K562 (cell line): ENCODE results near the gene VWA1. TPM values are rescaled to one million over a fixed set of nuclear protein-coding genes. Genes with fewer than 3 reads are reported as not detected.

Experiments used
- ATF3 ChIP-seq, 2 experiments: fragments of 450-650 bp in 1 of 2; sonication (generic) in 1 of 2; formaldehyde crosslinking in 1 of 2; IDR thresholded peaks in 1 of 2; conservative IDR thresholded peaks in 1 of 2; 2 replicates each; pipeline versions ENCODE4 v1.6.1 to v1.8.1; 2016 to 2023; ENCODE audit warnings: mild to moderate bottlenecking in 2 of 2, moderate library complexity in 2 of 2, inconsistent platforms in 1 of 2, missing genetic modification reagents in 1 of 2
- CSDE1 ChIP-seq, 2 experiments: fragments of 450-650 bp; IDR thresholded peaks; 2 replicates each; pipeline ENCODE4 v1.6.1; 2016; ENCODE audit warnings: mild to moderate bottlenecking in 1 of 2
- GTF2A2 ChIP-seq: IDR thresholded peaks from 2 replicates; pipeline ENCODE4 v1.6.1; 2016; ENCODE audit warnings: mild to moderate bottlenecking, missing genetic modification characterization, missing compliant biosample characterization
- ID3 ChIP-seq, 2 experiments: fragments of 250-450 bp in 1 of 2; fragments of 450-650 bp in 1 of 2; sonication (Bioruptor Pico) in 1 of 2; IDR thresholded peaks; 2 replicates each; pipeline versions ENCODE4 v1.6.1 to v1.8.0; 2016 to 2021; ENCODE audit warnings: mild to moderate bottlenecking in 2 of 2, moderate library complexity in 2 of 2, missing compliant biosample characterization in 1 of 2, missing genetic modification characterization in 1 of 2
- NFIX ChIP-seq: fragments of 250-450 bp; sonication (Bioruptor Pico); IDR thresholded peaks from 2 replicates; pipeline ENCODE4 v1.4.0; 2020; ENCODE audit warnings: low read depth, mild to moderate bottlenecking, moderate library complexity
- NR2C2 ChIP-seq, 2 experiments: fragments of 200-800 bp in 1 of 2; sonication (Bioruptor generic) in 1 of 2; sonication (generic) in 1 of 2; formaldehyde crosslinking in 1 of 2; IDR thresholded peaks; 2 replicates each; pipeline versions ENCODE4 v1.6.1 to v1.8.0; 2016 to 2022; ENCODE audit warnings: mild to moderate bottlenecking in 1 of 2, missing compliant biosample characterization in 1 of 2, missing genetic modification characterization in 1 of 2, missing genetic modification reagents in 1 of 2
- REST ChIP-seq, 2 experiments: fragments of 450-650 bp; formaldehyde crosslinking in 1 of 2; IDR thresholded peaks; 2 replicates each; pipeline versions ENCODE4 v1.4.0 to v1.6.1; 2014 to 2020; ENCODE audit warnings: mild to moderate bottlenecking in 2 of 2, borderline replicate concordance in 1 of 2, low read depth in 1 of 2
- SMAD4 ChIP-seq: fragments of 250-450 bp; sonication (Bioruptor Pico); conservative IDR thresholded peaks from 2 replicates; pipeline ENCODE4 v1.8.0; 2021; ENCODE audit warnings: inconsistent platforms, mild to moderate bottlenecking, moderate library complexity
- SNIP1 ChIP-seq: fragments of 450-650 bp; IDR thresholded peaks from 2 replicates; pipeline ENCODE4 v1.7.1; 2017; ENCODE audit warnings: low read depth, mild to moderate bottlenecking
- STAT5A ChIP-seq: IDR thresholded peaks from 2 replicates; pipeline ENCODE4 v1.6.1; 2012; ENCODE audit warnings: low read length, inconsistent platforms, borderline replicate concordance
- THAP12 ChIP-seq: fragments of 250-450 bp; sonication (Bioruptor Pico); IDR thresholded peaks from 2 replicates; pipeline ENCODE4 v1.9.0; 2021; ENCODE audit warnings: mild to moderate bottlenecking, inconsistent platforms
- ZNF41 ChIP-seq: fragments of 250-450 bp; sonication (Bioruptor Pico); conservative IDR thresholded peaks from 2 replicates; pipeline ENCODE4 v1.4.0; 2020; ENCODE audit warnings: mild to moderate bottlenecking
- ZNF764 ChIP-seq: fragments of 250-450 bp; sonication (Bioruptor Pico); IDR thresholded peaks from 2 replicates; pipeline ENCODE4 v1.4.0; 2020; ENCODE audit warnings: low read depth, mild to moderate bottlenecking, moderate library complexity
- polyA plus RNA-seq, 8 experiments: library from polyadenylated mRNA; depleted of rRNA in 4 of 8; stranded (reverse) in 5 of 8; unstranded in 3 of 8; fragments of >200 nt; fragmentation: Nextera tagmentation in 2 of 8; fragmentation: Illumina TruSeq in 1 of 8; extraction: Ambion mirVana in 2 of 8; extraction: Trizol in 1 of 8; gene quantifications; 2 replicates each; pipeline versions ENCODE4 v1.2.1 to v1.2.3, GENCODE V29; 2011 to 2014; ENCODE audit warnings: inconsistent platforms in 1 of 8, missing spikeins in 1 of 8
- total RNA-seq, 7 experiments: library from RNA; depleted of rRNA in 6 of 7; stranded (reverse); fragments of >200 nt in 6 of 7; fragmentation: Illumina TruSeq in 2 of 7; extraction: Trizol in 2 of 7; gene quantifications; 2 replicates each; pipeline versions ENCODE4 v1.2.1 to v1.2.3, GENCODE V29; 2011 to 2021; ENCODE audit warnings: low replicate concordance in 1 of 7

Gene VWA1
- total and polyA plus RNA-seq, 9 of the 15 experiments (the other 6 are each of a cell fraction or from before 2014, with no cell fraction given), result 0.01 to 6.4 (median 0.85) TPM

GRCh38 chr1:1422465-1423244 lies 12.8 kb upstream of the VWA1 start (continued):
- TF ChIP-seq ATF3 (IDR thresholded peaks at IDR 0.05), result peak; percentile 31; the same call in 1 of the 2 replicates
- TF ChIP-seq ATF3 (CRISPR knock-in tag; conservative IDR thresholded peaks at IDR 0.05), result no peak
- TF ChIP-seq CSDE1 (IDR thresholded peaks at IDR 0.05), result no peak
- 0 out of 2 replicates have a peak, but pooled peaks have one; percentile 61 for TF ChIP-seq ID3 (CRISPR knock-in tag; IDR thresholded peaks at IDR 0.05)
- peak; percentile 98 for TF ChIP-seq ID3 (tag; IDR thresholded peaks at IDR 0.05)
- TF ChIP-seq SMAD4 (CRISPR knock-in tag), result peak; percentile 88
- no peak for TF ChIP-seq SNIP1
- TF ChIP-seq REST (IDR thresholded peaks at IDR 0.05; ENCODE audit: borderline replicate concordance), result peak; percentile 77
- no peak for TF ChIP-seq REST (CRISPR knock-in tag; IDR thresholded peaks at IDR 0.05; ENCODE audit: low read depth)
- TF ChIP-seq THAP12, result no peak
- TF ChIP-seq ZNF764 (CRISPR knock-in tag), result no peak
- TF ChIP-seq ZNF41, result peak; percentile 85
- peak; percentile 74 for TF ChIP-seq GTF2A2 (tag)
- peak; percentile 59 for TF ChIP-seq STAT5A
- no peak for TF ChIP-seq NFIX (CRISPR knock-in tag)
- no peak for TF ChIP-seq NR2C2 (CRISPR knock-in tag; IDR thresholded peaks at IDR 0.05)
- TF ChIP-seq NR2C2 (tag; IDR thresholded peaks at IDR 0.05), result peak; percentile 36; the same call in 1 of the 2 replicates
- TF ChIP-seq, all 486 proteins: peak for 80
